Measurements from ENCODE around the gene MYH7.

MYH7 gene

DNA sequence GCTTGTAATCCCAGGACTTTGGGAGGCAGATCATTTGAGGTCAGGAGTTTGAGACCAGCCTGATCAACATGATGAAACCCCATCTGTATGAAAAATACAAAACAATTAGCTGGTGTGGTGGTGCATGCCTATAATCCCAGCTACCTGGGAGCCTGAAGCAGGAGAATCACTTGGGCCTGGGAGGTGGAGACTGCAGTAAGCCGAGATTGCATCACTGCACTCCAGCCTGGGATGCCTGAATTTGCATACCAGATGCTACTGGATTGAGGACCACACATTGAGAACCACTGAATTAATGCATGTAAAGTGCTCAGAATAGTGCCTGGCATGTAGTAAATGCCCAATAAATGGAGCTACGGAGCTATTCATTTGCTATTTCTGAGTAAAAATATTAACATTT is 14.9 kb upstream of the MYH7 start (continued):
- no peak for TF ChIP-seq ZNF366 (tag by site-specific recombination; conservative IDR thresholded peaks at IDR 0.05)
- no peak for TF ChIP-seq ZNF157 (tag by site-specific recombination; IDR thresholded peaks at IDR 0.05)

GRCh38 chr14:23449314-23449713 is 13.9 kb upstream of the MYH7 start:
- CTCF ChIA-PET: no interaction called here
- Histone ChIP-seq H3K4me1 (ENCODE audit: control insufficient read depth, insufficient read depth, low read length) (no peaks in the 10 kb centered on the region), H3K4me3 (ENCODE audit: low read depth, low read length) (no peak overlapping the region), H3K27ac (ENCODE audit: extremely low read depth, low read depth, low read length) (no peak overlapping the region), H3K36me3 (ENCODE audit: control insufficient read depth in 2 of 2, insufficient read depth in 1 of 2, low read length in 2 of 2) (no peaks in the 10 kb centered on the region), H3K9me3 (ENCODE audit: control insufficient read depth, insufficient read depth, low read depth, low read length) (no peaks in the 10 kb centered on the region)
- TF ChIP-seq ZNF692 (tag by site-specific recombination; IDR thresholded peaks at IDR 0.05) (no peak), KLF8 (tag by site-specific recombination; IDR thresholded peaks at IDR 0.05) (no peak), ZNF341 (tag by site-specific recombination; IDR thresholded peaks at IDR 0.05; ENCODE audit: low read depth) (no peak), KLF7 (tag by site-specific recombination; IDR thresholded peaks at IDR 0.05; ENCODE audit: borderline replicate concordance) (no peak), ZBTB26 (tag by site-specific recombination; optimal IDR thresholded peaks at IDR 0.05) (no peak), ZNF639 (tag by site-specific recombination; IDR thresholded peaks at IDR 0.05) (no peak), ZNF558 (tag by site-specific recombination; IDR thresholded peaks at IDR 0.05) (no peak), ZNF571 (tag by site-specific recombination; IDR thresholded peaks at IDR 0.05) (no peak), ZBTB20 (tag by site-specific recombination; IDR thresholded peaks at IDR 0.05) (no peak), ZNF174 (tag by site-specific recombination; IDR thresholded peaks at IDR 0.05) (no peak), ZNF23 (tag by site-specific recombination; IDR thresholded peaks at IDR 0.05; ENCODE audit: borderline replicate concordance) (no peak), ZNF24 (tag by site-specific recombination; IDR thresholded peaks at IDR 0.05) (no peak), ZSCAN23 (tag by site-specific recombination; IDR thresholded peaks at IDR 0.05) (no peak), PATZ1 (tag by site-specific recombination; IDR thresholded peaks at IDR 0.05) (no peak), ZFP3 (tag by site-specific recombination; IDR thresholded peaks at IDR 0.05; ENCODE audit: low read depth) (no peak), WT1 (tag by site-specific recombination; IDR thresholded peaks at IDR 0.05) (no peak)
- POLR2A ChIA-PET: no interaction called here

Data from HEK293 (cell line).